Stimulated activated CD4-positive, alpha-beta T cell treated with anti-CD3 and anti-CD28 coated beads, TNF-alpha, amount 100 ng/mL, for 1 hour (primary cell): ENCODE measurements around the gene ZNF160.

Experiments
- DNase-seq, 3 donors: peaks; one replicate each; pipeline ENCODE4 v3.0.0-alpha.2; 2020; ENCODE audit warnings: low read depth in 3 of 3, low spot score in 1 of 3

ZNF160 gene

GRCh38 chr19:53094754-53095575 lies 8.3 kb downstream of the ZNF160 start:
- no peak for DNase-seq

GRCh38 chr19:53092723-53093122 lies 10.5 kb downstream of the ZNF160 start:
- no peak for DNase-seq

- no peak for DNase-seq
Measured at GRCh38 chr19:53091413-53092254, 11.6 kb downstream of the ZNF160 start.

- no peak for DNase-seq
Measured at GRCh38 chr19:53088091-53088490, 15.1 kb downstream of the ZNF160 start.

- no peak for DNase-seq
Measured at GRCh38 chr19:53086949-53087348, 16.3 kb downstream of the ZNF160 start.

- no peak for DNase-seq
Measured at GRCh38 chr19:53085496-53085895, 17.7 kb downstream of the ZNF160 start.

GRCh38 chr19:53082929-53083328 lies 20.3 kb downstream of the ZNF160 start:
- no peak for DNase-seq

- DNase-seq, result no peak
Measured at GRCh38 chr19:53079313-53079924, 23.8 kb downstream of the ZNF160 start.

- DNase-seq, result no peak
Measured at GRCh38 chr19:53078668-53079067, 24.6 kb downstream of the ZNF160 start.

- no peak for DNase-seq
Measured at GRCh38 chr19:53076984-53077383, 26.2 kb downstream of the ZNF160 start.

- no peak for DNase-seq
Measured at GRCh38 chr19:53068834-53069233, 34.4 kb downstream of the ZNF160 start.

GRCh38 chr19:53068199-53068598 lies 35.0 kb downstream of the ZNF160 start:
- DNase-seq, result no peak

- no peak for DNase-seq
Measured at GRCh38 chr19:53057904-53058580, 45.2 kb downstream of the ZNF160 start.

- no peak for DNase-seq
Measured at GRCh38 chr19:53055117-53055516, 48.1 kb downstream of the ZNF160 start.

GRCh38 chr19:53047379-53047778 lies 55.8 kb downstream of the ZNF160 start:
- no peak for DNase-seq

- DNase-seq, result no peak
Measured at GRCh38 chr19:53045536-53045935, 57.7 kb downstream of the ZNF160 start.

GRCh38 chr19:53041366-53041765 lies 61.9 kb downstream of the ZNF160 start:
- no peak for DNase-seq

- no peak for DNase-seq
Measured at GRCh38 chr19:53037101-53038097, 65.8 kb downstream of the ZNF160 start.

- no peak for DNase-seq
Measured at GRCh38 chr19:53034948-53035675, 68.1 kb downstream of the ZNF160 start.
